Adrenal gland (tissue), 5 donors: ENCODE results near the gene SCNN1B.

Experiments
- POLR2A ChIP-seq, 2 donors: fragments of 450-650 bp; IDR thresholded peaks; one replicate each; pipeline ENCODE4 v1.6.1; 2017; ENCODE audit warnings: antibody characterized with exemption in 2 of 2, mild to moderate bottlenecking in 2 of 2, moderate library complexity in 1 of 2
- TF ChIP-seq, protein P1 (sequence below), 6 experiments: fragments of 450-650 bp in 4 of 6; fragments of 200-600 bp in 2 of 6; sonication (generic) in 1 of 6; IDR thresholded peaks; 1 replicate in 5 of 6; 2 replicates in 1 of 6; pipeline versions ENCODE4 v1.5.1 to v1.8.0; 2016 to 2021; ENCODE audit warnings: antibody characterized with exemption in 6 of 6, mild to moderate bottlenecking in 2 of 6, moderate library complexity in 1 of 6
- donor health status: DM: no; HTN: no; CAD: no.

DNA sequence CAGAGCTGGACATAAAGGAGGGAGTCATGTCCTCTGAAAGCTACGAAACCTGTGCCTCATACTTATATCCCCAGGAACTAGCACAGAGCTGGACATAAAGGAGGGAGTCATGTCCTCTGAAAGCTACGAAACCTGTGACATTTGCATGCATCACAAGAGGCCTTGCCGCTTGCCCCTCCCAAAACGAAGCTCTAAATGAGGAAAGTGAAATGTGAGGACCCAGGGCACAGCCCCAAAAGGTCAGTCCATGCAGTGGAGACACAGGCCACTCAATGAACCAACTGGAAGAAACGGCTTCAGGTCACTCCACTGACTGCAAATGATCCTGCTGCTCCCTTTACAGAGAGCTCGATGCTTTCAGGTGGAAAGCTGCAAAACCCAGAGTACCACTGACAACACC is 112.6 kb downstream of the SCNN1B start:
- TF ChIP-seq, protein P1, sequence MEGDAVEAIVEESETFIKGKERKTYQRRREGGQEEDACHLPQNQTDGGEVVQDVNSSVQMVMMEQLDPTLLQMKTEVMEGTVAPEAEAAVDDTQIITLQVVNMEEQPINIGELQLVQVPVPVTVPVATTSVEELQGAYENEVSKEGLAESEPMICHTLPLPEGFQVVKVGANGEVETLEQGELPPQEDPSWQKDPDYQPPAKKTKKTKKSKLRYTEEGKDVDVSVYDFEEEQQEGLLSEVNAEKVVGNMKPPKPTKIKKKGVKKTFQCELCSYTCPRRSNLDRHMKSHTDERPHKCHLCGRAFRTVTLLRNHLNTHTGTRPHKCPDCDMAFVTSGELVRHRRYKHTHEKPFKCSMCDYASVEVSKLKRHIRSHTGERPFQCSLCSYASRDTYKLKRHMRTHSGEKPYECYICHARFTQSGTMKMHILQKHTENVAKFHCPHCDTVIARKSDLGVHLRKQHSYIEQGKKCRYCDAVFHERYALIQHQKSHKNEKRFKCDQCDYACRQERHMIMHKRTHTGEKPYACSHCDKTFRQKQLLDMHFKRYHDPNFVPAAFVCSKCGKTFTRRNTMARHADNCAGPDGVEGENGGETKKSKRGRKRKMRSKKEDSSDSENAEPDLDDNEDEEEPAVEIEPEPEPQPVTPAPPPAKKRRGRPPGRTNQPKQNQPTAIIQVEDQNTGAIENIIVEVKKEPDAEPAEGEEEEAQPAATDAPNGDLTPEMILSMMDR (IDR thresholded peaks at IDR 0.05): no peak
- no peak for TF ChIP-seq POLR2A (IDR thresholded peaks at IDR 0.05)
